ENCODE measurements around the gene SYT9.

Gene SYT9

GRCh38 chr11:7435176-7435575 is 183.5 kb downstream of the SYT9 start:
- 29% methylated on average over 1 of the region's 2 CpGs for WGBS (ENCODE audit: insufficient coverage)
- H3K4me1 ChIP-seq (ENCODE audit: control extremely low read depth in 1 of 4, control insufficient read depth in 4 of 4, insufficient read depth in 4 of 4, low read length in 3 of 4): peaks cover 5 to 7% (median 5%) of the 10 kb centered on the region in 4 experiments
- H3K36me3 ChIP-seq (ENCODE audit: control insufficient read depth in 4 of 4, insufficient read depth in 4 of 4, low read length in 3 of 4): no peaks in the 10 kb centered on the region
- POLR2A ChIA-PET: no interaction called here
- peaks cover 0 to 2% (median 0%) of the 10 kb centered on the region in 5 experiments for H3K27me3 ChIP-seq (replicated peaks in 2 of 5; ENCODE audit: control insufficient read depth in 4 of 5, insufficient read depth in 5 of 5, low read length in 4 of 5)
- no peaks in the 10 kb centered on the region for H3K9me3 ChIP-seq (ENCODE audit: control extremely low read depth in 1 of 5, control insufficient read depth in 4 of 5, insufficient read depth in 2 of 5, low read depth in 1 of 5, low read length in 4 of 5)
- no peak for DNase-seq
- H3K27ac ChIP-seq (ENCODE audit: insufficient read depth in 1 of 2, low read depth in 1 of 2, low read length in 2 of 2, poor library complexity in 1 of 2, severe bottlenecking in 2 of 2): no peak overlapping the region
- no peak overlapping the region for H3K4me3 ChIP-seq (ENCODE audit: control insufficient read depth in 1 of 7, extremely low read depth in 1 of 7, insufficient read depth in 4 of 7, low read depth in 2 of 7, low read length in 6 of 7)
- CTCF ChIA-PET: no interaction called here

GRCh38 chr11:7436146-7436545 is 184.4 kb downstream of the SYT9 start:
- Histone ChIP-seq H3K27ac (ENCODE audit: insufficient read depth in 1 of 2, low read depth in 1 of 2, low read length in 2 of 2, poor library complexity in 1 of 2, severe bottlenecking in 2 of 2) (no peak overlapping the region), H3K27me3 (replicated peaks in 2 of 5; ENCODE audit: control insufficient read depth in 4 of 5, insufficient read depth in 5 of 5, low read length in 4 of 5) (peaks cover 0 to 3% (median 0%) of the 10 kb centered on the region in 5 experiments), H3K36me3 (ENCODE audit: control insufficient read depth in 4 of 4, insufficient read depth in 4 of 4, low read length in 3 of 4) (no peaks in the 10 kb centered on the region), H3K4me3 (ENCODE audit: control insufficient read depth in 1 of 7, extremely low read depth in 1 of 7, insufficient read depth in 4 of 7, low read depth in 2 of 7, low read length in 6 of 7) (no peak overlapping the region), H3K4me1 (ENCODE audit: control extremely low read depth in 1 of 4, control insufficient read depth in 4 of 4, insufficient read depth in 4 of 4, low read length in 3 of 4) (peaks cover 5 to 7% (median 5%) of the 10 kb centered on the region in 4 experiments), H3K9me3 (ENCODE audit: control extremely low read depth in 1 of 5, control insufficient read depth in 4 of 5, insufficient read depth in 2 of 5, low read depth in 1 of 5, low read length in 4 of 5) (no peaks in the 10 kb centered on the region)
- no peak for DNase-seq
- POLR2A ChIA-PET: no interaction called here
- no CpG with 5 or more reads among the region's 1 CpG for WGBS (ENCODE audit: insufficient coverage)
- CTCF ChIA-PET: interaction anchor here (0.9 to 1.9 kb wide), 3 partner anchors 11 to 21 kb away, joined by 3 to 6 read pairs (median 6); no protein-coding TSS in a partner anchor

- H3K27me3 ChIP-seq (replicated peaks in 2 of 5; ENCODE audit: control insufficient read depth in 4 of 5, insufficient read depth in 5 of 5, low read length in 4 of 5): peaks cover 0 to 5% (median 0%) of the 10 kb centered on the region in 5 experiments
- peak overlapping the region in 1 of 7 experiments; percentile 13 for H3K4me3 ChIP-seq (ENCODE audit: control insufficient read depth in 1 of 7, extremely low read depth in 1 of 7, insufficient read depth in 4 of 7, low read depth in 2 of 7, low read length in 6 of 7)
- H3K36me3 ChIP-seq (ENCODE audit: control insufficient read depth in 4 of 4, insufficient read depth in 4 of 4, low read length in 3 of 4): no peaks in the 10 kb centered on the region
- ChIA-PET POLR2A (no interaction called here), CTCF (interaction anchor here (0.9 to 1.9 kb wide), 4 partner anchors 11 to 23 kb away, joined by 3 to 6 read pairs (median 4); no protein-coding TSS in a partner anchor)
- peak; percentile 13 to 63 (median 52) for DNase-seq
- H3K4me1 ChIP-seq (ENCODE audit: control extremely low read depth in 1 of 4, control insufficient read depth in 4 of 4, insufficient read depth in 4 of 4, low read length in 3 of 4): peaks cover 5 to 7% (median 5%) of the 10 kb centered on the region in 4 experiments
- H3K9me3 ChIP-seq (ENCODE audit: control extremely low read depth in 1 of 5, control insufficient read depth in 4 of 5, insufficient read depth in 2 of 5, low read depth in 1 of 5, low read length in 4 of 5): no peaks in the 10 kb centered on the region
- no peak overlapping the region for H3K27ac ChIP-seq (ENCODE audit: insufficient read depth in 1 of 2, low read depth in 1 of 2, low read length in 2 of 2, poor library complexity in 1 of 2, severe bottlenecking in 2 of 2)
- 0% methylated on average over 2 of the region's 5 CpGs for WGBS (ENCODE audit: insufficient coverage)
Observed at GRCh38 chr11:7436657-7437056, 185.0 kb downstream of the SYT9 start.

GRCh38 chr11:7437696-7438095 is 186.0 kb downstream of the SYT9 start:
- POLR2A ChIA-PET: no interaction called here
- Histone ChIP-seq H3K9me3 (ENCODE audit: control extremely low read depth in 1 of 5, control insufficient read depth in 4 of 5, insufficient read depth in 2 of 5, low read depth in 1 of 5, low read length in 4 of 5) (no peaks in the 10 kb centered on the region), H3K27me3 (replicated peaks in 2 of 5; ENCODE audit: control insufficient read depth in 4 of 5, insufficient read depth in 5 of 5, low read length in 4 of 5) (peaks cover 0 to 5% (median 0%) of the 10 kb centered on the region in 5 experiments), H3K36me3 (ENCODE audit: control insufficient read depth in 4 of 4, insufficient read depth in 4 of 4, low read length in 3 of 4) (no peaks in the 10 kb centered on the region), H3K27ac (ENCODE audit: insufficient read depth in 1 of 2, low read depth in 1 of 2, low read length in 2 of 2, poor library complexity in 1 of 2, severe bottlenecking in 2 of 2) (no peak overlapping the region), H3K4me1 (ENCODE audit: control extremely low read depth in 1 of 4, control insufficient read depth in 4 of 4, insufficient read depth in 4 of 4, low read length in 3 of 4) (peaks cover 5 to 7% (median 5%) of the 10 kb centered on the region in 4 experiments), H3K4me3 (ENCODE audit: control insufficient read depth in 1 of 7, extremely low read depth in 1 of 7, insufficient read depth in 4 of 7, low read depth in 2 of 7, low read length in 6 of 7) (no peak overlapping the region)
- CTCF ChIA-PET: interaction anchor here (1.9 kb wide), 1 partner anchor 10 kb away, joined by 6 read pairs; no protein-coding TSS in a partner anchor
- DNase-seq: no peak
- 92% methylated on average over 3 of the region's 3 CpGs for WGBS (ENCODE audit: insufficient coverage)

GRCh38 chr11:7439746-7440320 is 188.1 kb downstream of the SYT9 start:
- WGBS (ENCODE audit: insufficient coverage): 96% methylated on average over 3 of the region's 3 CpGs
- H3K9me3 ChIP-seq (ENCODE audit: control extremely low read depth in 1 of 5, control insufficient read depth in 4 of 5, insufficient read depth in 2 of 5, low read depth in 1 of 5, low read length in 4 of 5): no peaks in the 10 kb centered on the region
- POLR2A ChIA-PET: no interaction called here
- CTCF ChIA-PET: interaction anchor here (4.1 kb wide), 1 partner anchor 25 kb away, joined by 24 read pairs; no protein-coding TSS in a partner anchor
- H3K27ac ChIP-seq (ENCODE audit: insufficient read depth in 1 of 2, low read depth in 1 of 2, low read length in 2 of 2, poor library complexity in 1 of 2, severe bottlenecking in 2 of 2): no peak overlapping the region
- no peaks in the 10 kb centered on the region for H3K36me3 ChIP-seq (ENCODE audit: control insufficient read depth in 4 of 4, insufficient read depth in 4 of 4, low read length in 3 of 4)
- peaks cover 5 to 7% (median 5%) of the 10 kb centered on the region in 4 experiments for H3K4me1 ChIP-seq (ENCODE audit: control extremely low read depth in 1 of 4, control insufficient read depth in 4 of 4, insufficient read depth in 4 of 4, low read length in 3 of 4)
- no peak for DNase-seq
- no peak overlapping the region for H3K4me3 ChIP-seq (ENCODE audit: control insufficient read depth in 1 of 7, extremely low read depth in 1 of 7, insufficient read depth in 4 of 7, low read depth in 2 of 7, low read length in 6 of 7)
- peaks cover 0 to 5% (median 0%) of the 10 kb centered on the region in 5 experiments for H3K27me3 ChIP-seq (replicated peaks in 2 of 5; ENCODE audit: control insufficient read depth in 4 of 5, insufficient read depth in 5 of 5, low read length in 4 of 5)

GRCh38 chr11:7442588-7443215 is 191.0 kb downstream of the SYT9 start:
- DNase-seq: peak; percentile 39 to 72 (median 54)
- H3K9me3 ChIP-seq (ENCODE audit: control extremely low read depth in 1 of 5, control insufficient read depth in 4 of 5, insufficient read depth in 2 of 5, low read depth in 1 of 5, low read length in 4 of 5): no peaks in the 10 kb centered on the region
- no peaks in the 10 kb centered on the region for H3K4me1 ChIP-seq (ENCODE audit: control extremely low read depth in 1 of 4, control insufficient read depth in 4 of 4, insufficient read depth in 4 of 4, low read length in 3 of 4)
- CTCF ChIA-PET: interaction anchor here (0.8 to 4.1 kb wide), 14 partner anchors 13 to 344 kb away, joined by 3 to 24 read pairs (median 5); no protein-coding TSS in a partner anchor
- 32% methylated on average over 5 of the region's 6 CpGs for WGBS (ENCODE audit: insufficient coverage)
- no peaks in the 10 kb centered on the region for H3K36me3 ChIP-seq (ENCODE audit: control insufficient read depth in 4 of 4, insufficient read depth in 4 of 4, low read length in 3 of 4)
- no peak overlapping the region for H3K27ac ChIP-seq (ENCODE audit: insufficient read depth in 1 of 2, low read depth in 1 of 2, low read length in 2 of 2, poor library complexity in 1 of 2, severe bottlenecking in 2 of 2)
- peaks cover 0 to 5% (median 0%) of the 10 kb centered on the region in 5 experiments for H3K27me3 ChIP-seq (replicated peaks in 2 of 5; ENCODE audit: control insufficient read depth in 4 of 5, insufficient read depth in 5 of 5, low read length in 4 of 5)
- POLR2A ChIA-PET: no interaction called here
- no peak overlapping the region for H3K4me3 ChIP-seq (ENCODE audit: control insufficient read depth in 1 of 7, extremely low read depth in 1 of 7, insufficient read depth in 4 of 7, low read depth in 2 of 7, low read length in 6 of 7)
